ENCODE measurements around the gene FBLN1.

FBLN1 gene

DNA sequence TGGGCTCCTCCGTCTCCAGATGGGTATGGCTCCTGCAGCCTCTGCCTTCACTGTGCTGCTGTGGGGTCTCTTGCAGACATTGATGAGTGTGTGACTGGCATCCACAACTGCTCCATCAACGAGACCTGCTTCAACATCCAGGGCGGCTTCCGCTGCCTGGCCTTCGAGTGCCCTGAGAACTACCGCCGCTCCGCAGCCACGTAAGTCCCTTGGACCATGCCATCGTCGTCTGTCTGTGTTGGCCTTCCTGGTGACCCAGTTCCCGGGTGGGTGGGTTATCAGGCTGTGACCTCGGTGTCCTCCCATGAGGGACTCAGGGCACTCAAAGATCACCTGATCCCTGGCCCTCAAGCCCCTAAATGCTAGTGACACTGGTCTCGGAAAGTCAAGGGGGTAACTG, 47.7 kb downstream of the FBLN1 start:
- no peak overlapping the region for H3K4me3 ChIP-seq (ENCODE audit: low read depth, low read length)
- no peaks in the 10 kb centered on the region for H3K4me1 ChIP-seq (ENCODE audit: control insufficient read depth, insufficient read depth, low read length)
- H3K9me3 ChIP-seq (ENCODE audit: control insufficient read depth, insufficient read depth, low read depth, low read length) = no peaks in the 10 kb centered on the region
- H3K36me3 ChIP-seq (ENCODE audit: control insufficient read depth in 2 of 2, insufficient read depth in 1 of 2, low read length in 2 of 2) = peaks cover 3 to 83% of the 10 kb centered on the region in 2 experiments; a peak in 2 of 3 replicates
- no peak for TF ChIP-seq ZNF426 (tag by site-specific recombination; IDR thresholded peaks at IDR 0.05)
- no peak overlapping the region for H3K27ac ChIP-seq (ENCODE audit: extremely low read depth, low read depth, low read length)
- ChIA-PET CTCF (no interaction called here), POLR2A (no interaction called here)

DNA sequence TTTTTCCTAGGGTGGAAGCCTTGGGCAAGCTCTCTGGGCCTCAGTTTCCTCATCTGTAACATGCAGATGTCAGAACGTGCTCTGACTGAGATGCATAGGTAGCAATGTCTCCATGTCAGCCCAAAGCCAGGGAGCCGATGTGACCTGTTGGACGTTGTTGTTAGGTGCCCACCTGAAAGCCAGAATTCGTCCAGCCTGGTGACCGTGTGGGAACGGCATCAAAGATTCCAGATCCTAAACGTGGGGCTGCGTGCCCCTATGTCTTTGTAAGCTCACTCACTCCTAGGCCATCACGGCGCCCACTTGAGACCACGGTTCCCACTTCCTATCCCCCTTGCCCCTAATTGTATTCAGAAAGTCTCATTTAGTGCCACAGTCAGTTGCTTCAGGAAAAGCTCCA, 48.2 kb downstream of the FBLN1 start:
- H3K27ac ChIP-seq (ENCODE audit: extremely low read depth, low read depth, low read length) = no peak overlapping the region
- TF ChIP-seq ZNF16 (tag by site-specific recombination; IDR thresholded peaks at IDR 0.05; ENCODE audit: low read depth) = no peak
- no peak for TF ChIP-seq ZBTB10 (tag by site-specific recombination; IDR thresholded peaks at IDR 0.05)
- TF ChIP-seq ZNF555 (tag by site-specific recombination; conservative IDR thresholded peaks at IDR 0.05) = no peak
- no peak for TF ChIP-seq PATZ1 (tag by site-specific recombination; IDR thresholded peaks at IDR 0.05)
- TF ChIP-seq ZNF580 (tag by site-specific recombination; IDR thresholded peaks at IDR 0.05) = no peak
- TF ChIP-seq ZBTB17 (tag by site-specific recombination; IDR thresholded peaks at IDR 0.05) = no peak
- no peak for TF ChIP-seq ZNF658 (tag by site-specific recombination; IDR thresholded peaks at IDR 0.05)
- no peak for TF ChIP-seq ZNF510 (tag by site-specific recombination; IDR thresholded peaks at IDR 0.05; ENCODE audit: insufficient replicate concordance)
- no peak for TF ChIP-seq ZNF202 (tag by site-specific recombination; IDR thresholded peaks at IDR 0.05; ENCODE audit: borderline replicate concordance)
- peaks cover 3 to 80% of the 10 kb centered on the region in 2 experiments; a peak in 2 of 3 replicates for H3K36me3 ChIP-seq (ENCODE audit: control insufficient read depth in 2 of 2, insufficient read depth in 1 of 2, low read length in 2 of 2)
- no peaks in the 10 kb centered on the region for H3K4me1 ChIP-seq (ENCODE audit: control insufficient read depth, insufficient read depth, low read length)
- POLR2A ChIA-PET = no interaction called here
- no peaks in the 10 kb centered on the region for H3K9me3 ChIP-seq (ENCODE audit: control insufficient read depth, insufficient read depth, low read depth, low read length)
- no peak overlapping the region for H3K4me3 ChIP-seq (ENCODE audit: low read depth, low read length)
- CTCF ChIA-PET = interaction anchor here (0.6 to 3.9 kb wide), 2 partner anchors 109 to 457 kb away, joined by 3 to 63 read pairs; no protein-coding TSS in a partner anchor

GRCh38 chr22:45551310-45552016, 48.8 kb downstream of the FBLN1 start:
- ChIA-PET POLR2A (no interaction called here), CTCF (interaction anchor here (0.6 to 3.9 kb wide), 5 partner anchors 110 to 457 kb away, joined by 3 to 63 read pairs (median 3); no protein-coding TSS in a partner anchor)
- no peaks in the 10 kb centered on the region for H3K9me3 ChIP-seq (ENCODE audit: control insufficient read depth, insufficient read depth, low read depth, low read length)
- TF ChIP-seq ZNF16 (tag by site-specific recombination; IDR thresholded peaks at IDR 0.05; ENCODE audit: low read depth) (no peak), BCL11B (tag by site-specific recombination; IDR thresholded peaks at IDR 0.05; ENCODE audit: low read depth) (peak; percentile 41; the same call in 1 of the 2 replicates)
- no peak overlapping the region for H3K27ac ChIP-seq (ENCODE audit: extremely low read depth, low read depth, low read length)
- H3K36me3 ChIP-seq (ENCODE audit: control insufficient read depth in 2 of 2, insufficient read depth in 1 of 2, low read length in 2 of 2) = peaks cover 3 to 81% of the 10 kb centered on the region in 2 experiments; a peak in 2 of 3 replicates
- no peak overlapping the region for H3K4me3 ChIP-seq (ENCODE audit: low read depth, low read length)
- no peaks in the 10 kb centered on the region for H3K4me1 ChIP-seq (ENCODE audit: control insufficient read depth, insufficient read depth, low read length)

DNA sequence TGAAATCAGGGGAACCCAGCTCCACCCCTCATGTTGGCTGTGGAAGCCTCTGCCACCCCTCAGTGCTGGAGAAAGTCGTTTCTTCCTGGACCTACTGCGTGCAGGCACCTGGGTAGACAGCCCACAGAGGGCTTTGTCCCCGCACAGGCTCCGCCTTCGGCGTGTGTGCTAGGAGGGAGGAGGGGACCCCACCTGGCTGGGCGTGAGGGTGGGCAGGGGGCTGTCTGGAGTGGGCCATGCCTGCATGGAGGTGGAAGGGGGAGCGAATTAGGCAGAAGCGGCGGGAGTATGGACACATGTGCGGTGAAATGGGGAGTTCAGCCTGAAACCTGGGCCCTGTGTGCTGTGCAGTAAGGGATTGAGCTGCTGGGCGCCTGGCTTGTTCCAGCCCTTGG, 49.3 kb downstream of the FBLN1 start:
- H3K9me3 ChIP-seq (ENCODE audit: control insufficient read depth, insufficient read depth, low read depth, low read length) = no peaks in the 10 kb centered on the region
- H3K4me1 ChIP-seq (ENCODE audit: control insufficient read depth, insufficient read depth, low read length) = no peaks in the 10 kb centered on the region
- CTCF ChIA-PET = interaction anchor here (0.7 to 3.9 kb wide), 8 partner anchors 52 to 290 kb away, joined by 3 to 63 read pairs (median 4); no protein-coding TSS in a partner anchor
- TF ChIP-seq ZNF629 (tag by site-specific recombination; IDR thresholded peaks at IDR 0.05) = no peak
- TF ChIP-seq EGR2 (tag by site-specific recombination; IDR thresholded peaks at IDR 0.05; ENCODE audit: low read depth) = 0 out of 2 replicates have a peak, but pooled peaks have one; percentile 7
- TF ChIP-seq ZNF335 (tag by site-specific recombination; conservative IDR thresholded peaks at IDR 0.05) = 0 out of 2 replicates have a peak, but pooled peaks have one; percentile 30
- H3K36me3 ChIP-seq (ENCODE audit: control insufficient read depth in 2 of 2, insufficient read depth in 1 of 2, low read length in 2 of 2) = peaks cover 3 to 81% of the 10 kb centered on the region in 2 experiments; a peak in 2 of 3 replicates
- POLR2A ChIA-PET = no interaction called here
- no peak overlapping the region for H3K4me3 ChIP-seq (ENCODE audit: low read depth, low read length)
- no peak overlapping the region for H3K27ac ChIP-seq (ENCODE audit: extremely low read depth, low read depth, low read length)

Data from HEK293 (cell line).